GM19025 (cell line): ENCODE data around the gene CCDC7.
"Not testable (repeated sequence)": the region's sequence is repeated elsewhere in the genome, so short reads cannot be mapped to it uniquely, and the experiment has no call there.

Experiments
- ATAC-seq: cut with Tn5 transposase; IDR thresholded peaks from one replicate; pipeline ENCODE4 v1.9.1; 2021; ENCODE audit warnings: mild to moderate bottlenecking, low read depth, moderate library complexity; ENCODE audit not compliant: unreplicated experiment

Gene CCDC7

DNA sequence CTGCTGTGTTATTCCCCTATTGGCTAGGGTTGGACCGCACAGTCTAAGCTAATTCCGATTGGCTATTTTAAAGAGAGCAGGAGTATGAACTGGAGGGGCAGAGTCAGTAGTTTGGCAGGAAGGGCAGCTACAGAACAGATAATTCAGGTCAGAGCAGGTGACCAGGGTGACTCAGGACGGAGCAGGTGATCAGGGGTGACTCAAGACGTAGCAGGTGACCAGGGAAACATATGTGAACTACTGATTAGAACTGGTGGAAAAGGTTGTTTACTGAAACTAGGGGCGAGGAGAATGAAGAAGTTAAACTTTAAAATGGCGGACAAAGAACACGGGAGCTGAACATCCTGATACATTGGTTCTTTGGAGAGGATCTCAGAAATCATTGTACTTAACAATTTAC, 102.3 kb downstream of the CCDC7 start:
- ATAC-seq, result no peak

DNA sequence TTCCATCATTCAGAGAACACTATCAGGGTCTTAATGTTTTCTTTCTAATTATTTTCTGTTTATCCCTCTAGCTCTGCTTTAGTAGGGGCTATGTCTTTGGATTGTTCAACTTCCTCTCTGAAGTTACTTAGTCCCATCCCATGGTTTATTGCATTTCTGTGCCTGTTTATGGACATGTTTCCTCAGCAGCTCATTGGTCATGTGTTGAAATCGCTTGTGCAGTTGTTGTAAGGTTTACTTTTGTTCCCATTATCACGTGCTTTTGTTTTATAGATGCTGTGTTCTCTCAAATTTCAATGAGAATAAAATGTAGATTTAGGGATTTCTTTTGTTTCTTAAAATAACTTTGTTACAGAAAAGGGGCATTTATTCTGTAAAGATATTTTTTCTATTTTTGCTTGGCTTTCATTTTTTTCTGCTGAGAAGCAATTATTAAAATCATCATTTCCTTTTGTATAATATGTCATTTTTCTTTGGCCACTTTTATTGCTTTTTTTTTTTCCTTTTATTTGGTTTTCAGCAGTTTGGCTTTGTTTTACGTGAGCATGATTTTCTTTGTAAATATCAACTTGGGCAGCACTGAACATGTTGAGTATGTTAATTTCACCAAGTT, 110.9 kb downstream of the CCDC7 start:
- ATAC-seq, result no peak

DNA sequence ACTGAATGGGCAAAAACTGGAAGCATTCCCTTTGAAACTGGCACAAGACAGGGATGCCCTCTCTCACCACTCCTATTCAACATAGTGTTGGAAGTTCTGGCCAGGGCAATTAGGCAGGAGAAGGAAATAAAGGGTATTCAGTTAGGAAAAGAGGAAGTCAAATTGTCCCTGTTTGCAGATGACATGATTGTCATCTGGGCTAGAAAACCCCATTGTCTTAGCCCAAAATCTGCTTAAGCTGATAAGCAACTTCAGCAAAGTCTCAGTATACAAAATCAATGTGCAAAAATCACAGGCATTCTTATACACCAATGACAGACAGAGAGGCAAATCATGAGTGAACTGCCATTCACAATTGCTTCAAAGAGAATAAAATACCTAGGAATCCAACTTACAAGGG, 116.8 kb downstream of the CCDC7 start:
- ATAC-seq, result not testable (repeated sequence)

DNA sequence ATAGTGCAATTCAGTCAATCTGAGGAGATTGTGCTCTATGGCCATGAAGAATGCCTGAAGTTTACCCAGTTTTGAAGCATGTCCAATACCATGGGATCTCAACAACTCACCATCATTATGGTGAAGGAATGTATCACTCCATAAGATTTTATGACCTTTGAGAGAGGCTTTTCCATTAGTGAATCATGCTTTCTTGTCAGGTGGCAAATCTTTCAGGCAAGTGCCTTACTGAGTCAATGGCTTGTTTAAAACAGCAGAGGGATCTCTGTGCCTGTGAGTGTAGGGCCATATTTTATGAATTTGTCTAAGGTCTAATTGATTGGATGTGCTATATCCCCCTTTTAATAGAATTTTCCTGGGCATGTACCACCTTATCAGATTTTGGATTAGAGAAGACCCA, 131.5 kb downstream of the CCDC7 start:
- no peak for ATAC-seq

DNA sequence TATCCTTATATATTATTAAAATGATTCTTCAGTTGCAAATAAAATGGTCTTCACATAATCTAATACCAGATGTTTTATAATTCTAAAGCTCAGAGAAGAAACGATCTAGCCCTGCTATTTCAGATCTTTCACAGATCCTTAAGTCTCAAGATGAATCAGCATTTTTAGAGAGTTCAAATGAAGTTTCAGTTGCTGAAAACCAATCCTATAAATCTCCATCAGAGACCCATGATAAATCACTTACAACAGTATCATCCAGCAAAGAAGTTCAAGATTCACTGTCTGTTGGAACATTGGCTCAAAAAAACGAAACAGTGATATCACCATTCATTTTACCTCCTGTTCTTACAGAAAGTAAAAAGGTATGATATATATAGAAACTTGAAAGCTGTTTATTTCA, 137.0 kb downstream of the CCDC7 start:
- no peak for ATAC-seq

DNA sequence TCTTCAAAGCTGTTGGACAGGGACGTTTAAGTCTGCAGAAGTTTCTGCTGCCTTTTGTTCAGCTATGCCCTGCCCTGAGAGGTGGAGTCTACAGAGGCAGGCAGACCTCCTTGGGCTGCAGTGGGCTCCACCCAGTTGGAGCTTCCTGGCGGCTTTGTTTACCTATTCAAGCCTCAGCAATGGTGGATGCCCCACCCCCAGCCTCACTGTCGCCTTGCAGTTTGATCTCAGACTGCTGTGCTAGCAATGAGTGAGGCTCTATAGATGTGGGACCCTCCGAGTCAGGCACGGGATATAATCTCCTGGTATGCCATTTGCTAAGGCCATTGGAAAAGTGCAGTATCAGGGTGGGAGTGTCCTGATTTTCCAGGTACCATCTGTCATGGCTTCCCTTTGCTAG, 152.1 kb downstream of the CCDC7 start:
- not testable (repeated sequence) for ATAC-seq

DNA sequence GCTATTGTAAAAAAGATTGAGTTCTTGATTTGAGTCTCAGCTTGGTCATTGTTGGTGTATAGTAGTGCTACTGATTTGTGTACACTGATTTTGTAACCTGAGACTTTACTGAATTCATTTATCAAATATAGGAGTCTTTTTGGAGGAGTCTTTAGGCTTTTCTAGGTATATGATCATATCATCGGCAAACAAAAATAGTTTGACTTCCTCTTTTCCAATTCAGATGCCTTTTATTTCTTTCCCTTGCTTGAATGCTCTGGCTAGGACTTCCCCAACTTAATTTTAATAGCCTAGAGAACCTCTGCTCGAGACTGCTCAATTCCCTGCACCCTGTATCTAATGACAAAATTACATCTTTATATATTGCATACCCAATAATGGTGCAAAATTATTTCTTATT, 154.4 kb downstream of the CCDC7 start:
- no peak for ATAC-seq

DNA sequence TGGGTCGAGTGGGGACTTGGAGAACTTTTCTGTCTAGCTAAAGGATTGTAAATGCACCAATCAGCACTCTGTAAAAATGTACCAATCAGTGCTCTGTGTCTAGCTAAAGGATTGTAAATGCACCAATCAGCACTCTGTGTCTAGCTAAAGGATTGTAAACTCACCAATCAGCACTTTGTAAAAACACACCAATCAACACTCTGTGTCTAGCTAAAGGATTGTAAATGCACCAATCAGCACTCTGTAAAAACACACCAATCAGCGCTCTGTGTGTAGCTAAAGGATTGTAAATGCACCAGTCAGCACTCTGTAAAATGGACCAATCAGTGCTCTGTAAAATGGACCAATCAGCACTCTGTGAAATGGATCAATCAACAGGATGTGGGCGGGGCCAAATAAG, 155.6 kb downstream of the CCDC7 start:
- ATAC-seq, result not testable (repeated sequence)

DNA sequence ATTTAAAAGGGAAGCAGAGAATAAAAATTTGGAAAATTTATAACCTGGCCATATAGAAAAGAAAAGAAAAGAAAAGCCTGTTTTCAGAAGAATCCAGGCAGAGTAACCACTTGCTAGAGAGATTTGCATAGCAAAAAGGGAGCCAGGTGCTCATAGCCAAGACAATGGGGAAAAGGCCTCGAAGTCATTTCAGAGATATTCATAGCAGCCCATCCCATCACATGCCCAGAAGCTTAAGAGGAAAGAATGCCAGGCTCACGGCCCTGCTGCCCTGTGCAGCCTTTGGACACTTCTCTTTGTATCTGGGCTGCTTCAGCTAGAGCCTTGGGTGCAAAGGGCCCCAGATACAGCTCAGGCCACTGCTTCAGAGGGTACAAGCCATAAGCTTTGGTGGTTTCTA, 159.8 kb downstream of the CCDC7 start:
- ATAC-seq, result no peak

DNA sequence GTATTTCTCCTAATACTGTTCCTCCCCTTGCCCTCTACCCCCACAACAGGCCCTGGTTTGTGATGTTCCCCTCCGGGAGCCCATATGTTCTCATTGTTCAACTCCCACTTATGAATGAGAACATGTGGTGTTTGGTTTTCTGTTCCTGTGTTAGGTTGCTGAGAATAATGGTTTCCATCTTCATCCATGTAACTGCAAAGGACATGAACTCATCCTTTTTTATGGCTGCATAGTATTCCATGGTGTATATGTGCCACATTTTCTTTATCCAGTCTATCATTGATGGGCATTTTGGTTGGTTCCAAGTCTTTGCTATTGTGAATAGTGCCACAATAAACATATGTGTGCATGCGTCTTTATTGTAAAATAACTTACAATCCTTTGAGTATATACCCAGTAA, 164.6 kb downstream of the CCDC7 start:
- ATAC-seq, result not testable (repeated sequence)

DNA sequence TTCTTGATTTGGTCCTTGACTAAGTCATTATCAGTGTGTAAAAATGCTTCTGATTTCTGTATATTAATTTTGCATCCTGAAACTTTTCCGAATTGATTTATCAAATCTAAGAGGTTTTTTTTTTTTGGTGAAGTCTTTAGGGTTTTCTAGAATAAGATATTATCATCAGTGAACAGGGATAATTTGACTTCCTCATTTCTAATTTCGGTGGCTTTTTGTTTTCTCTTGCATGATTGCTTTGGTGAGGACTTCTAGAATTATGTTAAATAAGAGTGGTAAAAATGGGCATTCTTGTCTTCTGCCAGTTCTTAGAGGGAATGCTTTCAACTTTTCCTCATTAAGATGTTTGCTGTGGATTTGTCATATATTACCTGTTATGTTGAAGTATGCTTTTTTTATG, 170.5 kb downstream of the CCDC7 start:
- ATAC-seq, result no peak

DNA sequence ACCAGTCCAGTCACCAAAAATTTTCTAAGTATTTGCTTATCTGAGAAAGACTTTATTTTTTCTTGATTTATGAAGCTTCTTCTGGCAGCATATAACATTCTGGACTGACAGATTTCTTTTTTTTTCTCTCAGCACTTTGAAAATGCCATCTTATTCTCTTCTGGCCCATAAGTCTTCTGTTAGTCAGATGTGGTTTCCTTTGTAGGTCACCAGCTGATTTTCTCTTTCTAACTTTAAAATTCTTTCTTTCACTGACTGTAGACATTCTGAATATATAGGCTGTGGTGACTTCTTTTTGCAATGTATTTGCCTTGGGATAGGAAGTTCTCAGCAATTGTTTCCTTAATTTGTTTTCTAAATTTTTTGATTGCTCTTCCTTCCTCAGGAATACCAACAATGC, 172.5 kb downstream of the CCDC7 start:
- no peak for ATAC-seq

DNA sequence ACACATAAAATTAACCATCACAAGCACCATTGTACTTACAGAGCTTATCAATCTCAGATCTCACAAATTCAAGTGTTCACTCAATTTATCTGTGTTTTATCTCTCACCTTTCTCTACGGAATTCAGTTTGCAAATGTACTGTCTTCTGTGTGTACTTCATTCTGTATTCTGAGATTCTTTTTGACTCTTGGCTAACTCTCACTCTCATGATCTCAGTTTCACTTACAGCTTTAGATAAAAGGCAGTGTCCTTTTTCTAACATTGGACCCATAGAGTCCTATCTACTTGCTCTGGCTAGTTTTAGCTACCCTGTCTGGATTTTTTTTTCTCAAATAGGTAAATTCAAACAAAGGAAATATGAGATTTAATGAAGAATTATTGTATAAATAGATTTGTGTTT, 176.0 kb downstream of the CCDC7 start:
- ATAC-seq, result no peak

DNA sequence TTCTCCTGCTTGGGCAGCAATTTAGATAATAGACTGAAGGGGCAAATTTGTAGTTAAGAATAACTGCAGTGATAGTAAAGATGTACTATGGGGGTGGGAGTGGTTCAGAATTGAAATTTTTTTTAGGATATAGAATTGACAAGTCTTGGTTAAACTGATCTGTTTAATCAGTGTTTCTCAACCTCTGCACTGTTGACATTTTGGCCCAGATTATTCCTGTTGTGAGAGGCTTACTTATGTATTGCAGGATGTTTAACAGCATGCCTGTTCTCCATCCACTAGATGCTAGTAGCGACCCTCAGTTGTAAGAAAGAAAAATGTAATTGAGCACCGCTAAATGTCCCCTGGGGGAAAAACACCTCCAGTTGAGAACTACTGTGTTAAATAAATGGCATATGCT, 176.5 kb downstream of the CCDC7 start:
- no peak for ATAC-seq

DNA sequence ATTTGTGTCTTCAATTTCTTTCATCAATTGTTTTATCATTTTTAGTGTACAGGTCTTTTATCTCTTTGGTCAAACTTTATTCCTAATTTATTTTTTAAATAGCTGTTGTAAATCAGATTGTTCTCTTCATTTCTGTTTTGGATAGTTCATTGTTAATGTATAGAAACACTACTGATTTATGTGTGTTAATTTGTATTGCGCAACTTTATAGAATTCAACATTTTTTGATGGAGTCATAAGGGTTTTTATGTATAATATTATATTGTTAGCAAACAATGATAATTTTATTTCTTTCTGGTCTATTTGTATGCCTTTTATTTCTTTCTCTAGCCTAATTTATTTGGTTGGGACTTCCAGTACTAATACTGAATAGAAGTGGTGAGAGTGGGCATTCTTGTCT, 181.2 kb downstream of the CCDC7 start:
- ATAC-seq, result no peak

DNA sequence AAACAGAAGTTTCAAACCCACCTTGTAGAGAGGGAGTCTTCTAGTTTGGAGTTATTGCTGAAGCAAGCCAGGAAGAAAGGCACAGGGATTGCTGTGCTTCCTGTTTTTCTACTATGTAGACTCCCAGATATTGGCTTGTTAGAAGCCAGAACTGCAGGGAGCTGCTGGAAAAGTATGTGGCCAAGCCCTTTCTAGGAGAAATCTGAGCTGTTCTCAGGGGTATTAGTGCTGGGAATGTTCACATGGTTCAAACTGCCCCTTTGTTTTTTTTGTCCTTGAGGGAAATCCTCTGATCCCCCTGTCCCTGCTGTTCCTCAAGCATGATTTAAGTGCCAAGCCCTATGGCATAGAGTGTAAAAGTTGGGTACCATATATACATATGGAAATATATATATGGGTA, 184.0 kb downstream of the CCDC7 start:
- ATAC-seq, result no peak

DNA sequence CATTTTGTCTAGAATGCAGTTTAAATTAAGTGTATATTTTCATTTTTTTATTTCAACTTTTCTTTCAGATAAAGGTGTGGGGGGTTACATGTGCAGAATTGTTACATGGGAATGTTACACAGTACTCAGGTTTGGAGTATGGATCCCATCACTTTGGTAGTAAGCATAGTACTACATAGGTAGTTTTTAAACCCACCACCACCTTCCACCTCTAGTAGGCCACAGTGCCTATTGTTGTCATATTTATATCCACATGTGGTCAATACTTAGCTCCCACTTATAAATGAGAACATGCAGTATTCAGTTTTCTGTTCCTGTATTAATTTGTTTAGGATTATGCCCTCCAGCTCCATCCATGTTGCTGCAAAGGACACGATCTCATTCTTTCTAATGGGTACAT, 200.6 kb downstream of the CCDC7 start:
- ATAC-seq, result no peak

DNA sequence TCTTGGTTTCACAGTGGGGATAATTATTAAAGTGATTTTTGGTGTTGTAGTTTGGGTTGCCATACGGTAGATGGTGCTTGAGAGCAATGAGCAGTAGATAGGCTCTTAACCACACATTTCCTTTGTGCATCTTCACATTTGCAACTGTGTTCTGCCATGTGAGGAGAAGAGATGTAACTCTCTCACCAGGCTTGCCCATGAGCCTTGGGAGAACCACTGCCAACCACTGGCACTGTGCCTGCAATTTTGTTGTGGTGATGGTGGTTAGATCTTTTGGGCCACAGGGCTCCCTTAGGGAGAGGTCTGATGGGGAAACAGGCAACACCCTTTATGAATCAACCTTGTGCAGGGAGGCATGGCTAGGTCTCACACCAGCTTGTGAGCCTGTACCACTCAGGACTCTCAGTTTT, 204.3 kb downstream of the CCDC7 start:
- ATAC-seq, result no peak

DNA sequence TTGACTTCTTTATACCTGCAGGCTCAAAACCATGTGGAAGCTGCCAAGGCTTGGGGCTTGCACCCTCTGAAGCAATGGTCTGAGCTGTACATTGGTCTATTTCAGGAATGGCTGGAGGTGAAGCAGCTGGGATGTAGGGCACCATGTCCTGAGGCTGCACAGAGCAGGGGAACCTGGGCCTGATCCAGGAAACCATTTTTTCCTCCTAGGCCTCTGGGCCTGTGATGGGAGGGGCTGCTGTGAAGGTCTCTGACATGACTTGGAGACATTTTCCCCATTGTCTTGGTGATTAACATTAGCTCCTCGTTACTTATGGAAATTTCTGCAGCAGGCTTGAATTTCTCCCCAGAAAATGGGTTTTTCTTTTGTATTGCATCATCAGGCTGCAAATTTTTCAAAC, 211.5 kb downstream of the CCDC7 start:
- ATAC-seq, result not testable (repeated sequence)

DNA sequence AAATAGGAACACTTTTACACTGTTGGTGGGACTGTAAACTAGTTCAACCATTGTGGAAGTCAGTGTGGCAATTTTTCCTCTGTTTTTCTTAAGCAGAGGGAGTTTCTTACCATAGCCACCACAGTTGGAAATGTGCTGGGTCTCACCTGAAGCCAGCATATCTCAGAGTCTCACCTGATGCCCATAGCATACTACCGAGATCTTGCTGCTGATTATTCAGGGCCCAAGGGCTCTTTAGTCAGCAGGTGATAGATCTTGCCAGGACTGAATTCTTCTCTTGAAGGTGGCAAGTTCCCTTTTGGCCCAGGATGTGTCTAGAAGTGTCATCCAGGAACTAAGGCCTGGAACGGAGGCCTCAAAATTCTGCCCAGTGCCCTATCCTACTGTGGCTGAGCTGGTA, 215.4 kb downstream of the CCDC7 start:
- ATAC-seq, result no peak

DNA sequence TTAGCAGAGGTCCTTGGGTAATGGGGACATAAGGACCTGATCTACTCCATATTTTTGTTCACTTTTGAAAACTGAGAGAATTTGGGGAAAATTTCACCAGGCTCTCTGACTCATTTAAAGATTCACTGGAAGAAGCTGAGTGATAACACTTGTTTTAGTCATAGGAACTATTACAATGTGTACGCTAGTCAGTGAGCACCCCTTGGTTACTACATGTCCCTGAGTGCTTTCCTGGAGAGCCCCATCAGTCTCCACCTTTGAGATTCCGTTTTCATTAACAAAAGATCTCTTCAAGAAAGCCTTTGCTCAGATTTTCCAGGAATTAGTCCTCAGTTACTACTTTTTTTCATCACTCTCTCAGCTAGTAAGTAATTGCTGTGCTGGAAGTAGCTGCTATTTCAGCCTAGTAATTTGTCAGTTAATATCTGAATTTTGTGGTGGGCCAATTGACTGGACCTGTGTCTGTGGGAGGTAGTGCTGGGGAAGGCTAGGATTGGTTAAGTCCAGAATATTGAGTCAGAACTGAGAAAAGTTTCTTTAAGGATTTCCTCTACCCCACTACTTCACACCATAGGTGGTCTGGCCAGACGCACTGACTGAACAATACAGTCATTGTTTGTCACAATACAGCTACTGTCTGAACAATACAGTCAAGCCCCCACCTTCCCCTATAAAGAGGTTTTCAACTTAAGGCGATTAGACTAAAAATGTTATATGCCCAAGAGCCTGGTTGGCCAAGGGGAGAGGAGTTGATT, 235.0 kb downstream of the CCDC7 start:
- no peak for ATAC-seq

DNA sequence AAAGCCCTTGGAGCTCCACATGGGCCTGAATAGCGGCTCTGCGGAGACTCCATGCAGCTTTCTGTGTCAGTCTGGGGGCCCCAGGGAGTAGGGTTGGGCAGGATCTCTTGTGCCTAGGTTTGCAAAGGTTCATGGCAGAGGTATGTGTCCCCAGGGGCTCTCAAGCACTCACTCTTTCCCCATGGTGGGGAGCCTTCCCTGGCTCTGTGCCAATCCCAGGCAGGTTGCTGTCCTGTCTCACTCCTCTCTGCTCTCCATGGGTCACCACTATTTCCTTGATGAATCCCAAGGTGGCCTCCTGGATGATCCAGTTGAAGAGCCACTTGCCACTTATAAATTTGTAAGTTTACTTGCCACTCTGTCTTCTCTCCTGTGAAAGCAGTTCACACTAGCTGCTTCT, 238.4 kb downstream of the CCDC7 start:
- no peak for ATAC-seq
